Activated naive CD4-positive, alpha-beta T cell treated with anti-CD3 and anti-CD28 coated beads, Interleukin-2, amount 50 U/mL, for 16 hours (primary cell): Measurements from ENCODE around the gene NTM.
"Not testable (repeated sequence)": the region's sequence is repeated elsewhere in the genome, so short reads cannot be mapped to it uniquely, and the experiment has no call there.

ENCODE experiments used
- DNase-seq: peaks from one replicate; pipeline ENCODE4 v3.0.0-alpha.2; 2020

NTM gene

GRCh38 chr11:132069593-132069992 is 699.2 kb downstream of the NTM start:
- DNase-seq, result not testable (repeated sequence)

GRCh38 chr11:132070907-132071306 is 700.5 kb downstream of the NTM start:
- not testable (repeated sequence) for DNase-seq

GRCh38 chr11:132072044-132072857 is 701.8 kb downstream of the NTM start:
- DNase-seq, result no peak

- DNase-seq, result no peak
Observed at GRCh38 chr11:132072858-132073211, 702.4 kb downstream of the NTM start.

GRCh38 chr11:132073787-132074186 is 703.4 kb downstream of the NTM start:
- no peak for DNase-seq

GRCh38 chr11:132075447-132075846 is 705.0 kb downstream of the NTM start:
- DNase-seq, result no peak

- no peak for DNase-seq
Observed at GRCh38 chr11:132077416-132077815, 707.0 kb downstream of the NTM start.

- DNase-seq, result no peak
Observed at GRCh38 chr11:132078264-132079076, 708.1 kb downstream of the NTM start.

- DNase-seq, result no peak
Observed at GRCh38 chr11:132080127-132080526, 709.7 kb downstream of the NTM start.

GRCh38 chr11:132082566-132082965 is 712.2 kb downstream of the NTM start:
- DNase-seq, result no peak

- no peak for DNase-seq
Observed at GRCh38 chr11:132084433-132084832, 714.0 kb downstream of the NTM start.

GRCh38 chr11:132087148-132087547 is 716.7 kb downstream of the NTM start:
- DNase-seq, result no peak

GRCh38 chr11:132088551-132088950 is 718.1 kb downstream of the NTM start:
- no peak for DNase-seq

- no peak for DNase-seq
Observed at GRCh38 chr11:132093536-132094259, 723.3 kb downstream of the NTM start.

GRCh38 chr11:132094598-132094997 is 724.2 kb downstream of the NTM start:
- no peak for DNase-seq

- no peak for DNase-seq
Observed at GRCh38 chr11:132095230-132096131, 725.1 kb downstream of the NTM start.

GRCh38 chr11:132096132-132096825 is 725.9 kb downstream of the NTM start:
- no peak for DNase-seq

GRCh38 chr11:132099692-132100091 is 729.3 kb downstream of the NTM start:
- DNase-seq, result no peak

- DNase-seq, result no peak
Observed at GRCh38 chr11:132100583-132100982, 730.2 kb downstream of the NTM start.

- no peak for DNase-seq
Observed at GRCh38 chr11:132101881-132102280, 731.5 kb downstream of the NTM start.

- DNase-seq, result no peak
Observed at GRCh38 chr11:132103021-132103420, 732.6 kb downstream of the NTM start.
